IPS DF 4.7 (cell line): ENCODE measurements around the gene TMEM178A.

Experiments
- DNase-seq: peaks from one replicate; pipeline ENCODE4 v3.0.0-alpha.2; 2013; ENCODE audit warnings: low spot score; ENCODE audit errors: extremely low read depth

TMEM178A gene

DNA sequence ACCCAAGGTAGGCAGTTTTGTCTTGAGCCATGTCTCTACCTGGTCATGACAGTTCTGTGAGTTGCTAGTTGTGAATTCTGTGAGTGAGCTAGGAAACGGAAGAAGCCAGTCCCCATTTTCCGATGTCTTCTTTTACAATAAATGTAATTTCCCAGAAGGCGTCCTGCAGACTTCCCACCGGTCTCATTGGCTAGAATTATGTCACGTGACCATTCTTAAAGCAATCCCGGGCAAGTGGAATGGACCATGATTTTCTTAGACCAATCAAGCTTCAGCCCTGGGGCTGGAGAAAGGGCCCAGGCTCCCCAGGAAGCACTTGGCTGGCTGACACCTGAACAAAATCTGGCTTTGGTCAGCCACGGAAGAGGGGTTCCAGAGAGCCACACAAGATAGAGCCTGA is 10.6 kb downstream of the TMEM178A start:
- DNase-seq, result no peak

DNA sequence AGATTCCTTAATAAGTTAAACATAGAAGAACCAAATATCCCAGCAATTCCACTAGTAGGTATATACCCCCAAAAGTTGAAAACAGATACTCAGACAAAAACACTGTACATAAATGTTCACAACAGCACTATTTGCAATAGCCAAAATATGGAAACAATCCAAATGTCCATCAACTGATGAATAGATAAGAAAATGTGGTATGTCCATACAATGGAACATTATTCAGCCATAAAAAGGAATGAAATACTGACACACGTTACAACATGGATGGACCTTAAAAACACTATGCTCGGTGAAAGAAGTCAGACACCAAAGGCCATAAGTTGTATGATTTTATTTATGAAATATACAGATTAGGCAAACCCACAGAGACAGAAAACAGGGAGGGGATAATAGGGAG is 12.5 kb downstream of the TMEM178A start:
- no peak for DNase-seq

DNA sequence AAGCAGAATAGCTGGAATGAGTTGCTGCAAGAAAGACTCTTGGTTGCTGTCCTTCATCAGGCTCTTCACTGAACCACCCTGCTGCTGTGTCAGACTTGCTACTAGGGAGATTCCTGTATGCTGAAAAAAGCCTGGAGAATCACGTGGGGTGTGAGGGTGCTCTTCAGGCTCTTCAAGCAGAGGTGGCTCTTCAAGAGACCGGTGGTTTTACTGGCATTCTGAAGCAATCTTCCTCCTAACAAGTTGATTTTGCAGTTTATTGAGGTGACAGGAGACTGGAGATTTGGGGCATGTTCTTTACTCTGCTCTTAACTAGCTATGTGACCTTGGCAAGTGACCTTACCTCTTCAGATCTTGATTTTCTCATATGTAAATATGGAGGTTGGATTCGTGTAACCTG is 14.1 kb downstream of the TMEM178A start:
- no peak for DNase-seq

DNA sequence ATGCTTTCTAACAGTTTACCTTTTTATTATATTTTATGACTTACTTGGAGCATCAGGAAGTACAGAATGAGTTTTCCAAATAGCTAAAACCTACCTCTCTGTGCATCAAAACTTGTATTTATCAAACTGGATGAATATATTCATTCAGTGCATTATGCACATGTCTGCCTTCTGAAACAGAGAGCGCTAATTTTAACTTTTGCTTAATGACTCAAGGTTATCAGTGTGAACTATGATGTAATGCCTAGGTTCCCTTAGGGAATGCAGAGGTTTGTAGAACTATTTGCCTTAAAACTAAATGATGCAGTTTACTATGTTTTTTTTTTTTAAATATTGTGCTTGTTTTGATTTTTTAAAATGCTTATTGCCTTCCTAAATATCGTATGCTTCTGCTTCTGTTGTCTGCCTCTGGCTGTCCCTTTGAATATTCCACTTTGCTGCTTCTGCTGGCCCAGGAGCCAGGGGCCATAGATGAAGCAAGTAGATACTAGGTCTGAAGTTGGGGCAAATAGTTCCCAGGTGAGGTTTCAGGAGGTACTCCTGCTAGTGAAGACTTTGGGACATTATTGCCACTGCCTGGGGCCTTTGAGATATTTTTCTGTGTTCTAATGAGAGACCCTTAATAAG is 16.5 kb downstream of the TMEM178A start:
- DNase-seq, result no peak

DNA sequence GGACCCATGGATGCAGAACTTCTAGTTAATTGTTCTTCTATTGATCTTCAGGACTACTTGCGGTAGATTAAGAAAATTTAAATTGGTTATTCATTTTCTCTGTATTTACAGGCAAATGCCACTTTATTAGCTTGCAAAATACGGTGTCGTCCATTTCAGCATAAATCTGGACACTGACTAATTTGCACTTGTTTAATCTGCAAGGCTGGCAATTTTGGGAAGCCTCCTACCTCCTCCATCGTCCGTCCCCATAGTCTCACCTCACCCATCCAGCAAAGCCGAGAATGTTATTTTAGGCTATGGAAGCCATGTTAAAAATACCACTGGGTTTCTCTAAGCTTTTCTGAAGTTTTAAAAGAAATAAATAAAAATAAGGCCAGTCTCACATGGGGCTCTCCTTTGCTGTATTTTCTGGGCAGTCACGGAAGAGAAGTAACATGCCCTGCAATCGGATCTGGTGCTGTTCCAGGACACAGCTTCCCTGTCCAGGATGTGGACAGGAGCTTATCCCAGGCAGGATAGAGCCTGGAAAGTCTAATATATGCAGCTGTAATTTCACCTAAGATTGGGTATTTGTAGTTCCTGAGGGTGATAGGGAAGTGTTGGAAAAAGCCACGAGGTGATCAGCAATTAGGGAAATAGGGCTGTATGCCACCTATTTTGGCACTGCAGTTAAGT is 17.4 kb downstream of the TMEM178A start:
- DNase-seq, result no peak

DNA sequence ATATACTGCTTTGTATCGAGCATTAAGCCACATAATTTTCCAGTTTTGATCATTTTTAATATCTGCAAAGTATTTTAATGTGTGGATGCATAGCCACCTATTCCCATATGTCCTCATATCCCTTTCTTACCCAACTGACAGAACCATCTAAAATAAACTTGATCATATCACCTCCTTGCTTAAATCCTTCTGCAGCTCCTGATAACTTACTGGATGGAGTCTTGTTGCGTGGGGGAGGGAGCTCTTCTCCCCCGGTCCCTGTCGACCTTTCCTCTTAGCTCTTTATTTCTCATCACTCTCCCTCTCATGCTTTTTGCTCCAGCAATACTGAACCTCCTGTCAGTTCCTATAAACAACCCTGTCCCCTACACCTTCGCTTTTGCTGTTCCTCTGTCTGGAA is 18.7 kb downstream of the TMEM178A start:
- DNase-seq, result no peak

DNA sequence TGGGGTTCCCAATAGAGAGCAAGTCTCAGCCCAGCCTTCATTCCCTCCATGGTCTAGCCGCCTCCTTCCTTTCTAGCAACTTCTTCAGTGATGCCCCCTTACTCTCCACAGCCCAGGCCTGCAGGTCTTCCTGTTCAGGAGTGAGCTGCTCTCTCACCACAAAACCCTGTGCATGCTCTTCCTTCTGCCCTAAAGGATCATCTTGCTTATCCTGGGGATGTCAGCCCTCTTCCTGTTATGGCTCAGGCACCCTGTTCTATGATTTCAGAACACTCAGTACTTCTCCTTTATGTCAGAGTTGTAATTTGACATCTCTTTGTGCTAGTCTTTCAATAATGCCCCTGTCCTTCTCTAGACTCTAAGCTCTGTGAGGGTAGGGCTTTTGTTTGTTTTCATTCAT is 19.4 kb downstream of the TMEM178A start:
- DNase-seq, result no peak

DNA sequence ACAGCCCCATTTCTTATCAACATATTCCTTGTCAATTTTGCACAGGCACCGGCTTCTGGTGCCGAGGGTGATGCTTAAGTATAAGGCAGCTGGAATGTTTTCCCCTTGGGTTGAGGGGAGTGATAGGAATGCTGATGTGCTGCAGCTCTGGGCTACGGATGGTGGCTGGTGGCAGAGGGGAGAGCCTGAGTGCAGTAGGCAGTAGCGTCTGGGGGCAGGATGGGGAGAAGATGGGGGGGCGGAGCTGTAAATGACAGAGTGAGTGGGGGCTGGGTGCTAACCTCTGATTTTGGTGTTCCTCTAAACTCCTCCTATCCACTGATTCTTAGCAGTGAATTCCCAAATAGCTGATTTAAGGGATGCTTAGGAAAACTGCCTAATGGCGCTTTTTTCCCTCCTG is 20.7 kb downstream of the TMEM178A start:
- no peak for DNase-seq

DNA sequence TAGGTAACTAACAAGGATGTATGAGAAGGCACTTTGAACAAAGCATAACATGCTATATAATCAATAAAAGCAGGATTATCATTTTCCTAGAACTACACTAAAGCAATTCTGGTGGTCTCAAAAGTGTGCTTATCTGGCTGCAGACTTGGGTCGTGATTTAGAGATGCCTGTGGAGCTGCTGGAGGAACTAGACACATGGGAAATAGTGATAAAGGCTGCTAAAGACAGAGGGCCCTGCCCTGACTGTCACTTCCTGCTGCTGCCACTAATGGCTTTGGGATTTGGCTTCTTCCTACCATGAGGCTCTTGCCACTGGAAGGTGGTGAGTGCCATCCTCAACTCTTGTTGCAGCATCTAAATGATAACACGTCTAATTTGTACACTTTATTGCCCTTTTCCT is 22.5 kb downstream of the TMEM178A start:
- DNase-seq, result no peak

DNA sequence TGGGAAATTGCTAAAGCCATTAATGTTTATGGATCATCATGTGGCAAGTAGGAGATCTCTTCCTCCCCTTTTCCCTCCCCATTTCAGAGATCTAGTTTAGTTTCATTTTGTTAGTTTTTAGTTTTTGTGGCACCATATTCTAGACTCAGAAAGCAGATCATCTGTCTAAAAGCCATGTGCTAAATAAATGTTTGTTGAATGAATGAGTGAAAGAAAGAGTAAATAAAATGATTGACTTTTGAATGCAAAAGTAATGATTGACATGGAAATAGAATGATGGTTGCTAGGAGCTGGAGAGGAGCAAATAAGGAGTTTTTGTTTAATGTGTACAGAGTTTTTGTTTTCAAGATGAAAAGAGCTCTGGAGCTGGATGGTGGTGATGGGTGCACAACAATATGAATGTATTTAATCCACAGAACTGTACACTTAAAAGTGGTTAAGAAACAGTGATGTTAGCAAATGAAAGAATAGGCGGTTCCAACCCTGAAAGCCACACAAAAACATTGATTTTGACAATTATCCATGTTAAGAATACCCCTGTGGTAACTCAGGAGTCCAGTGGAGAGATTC is 23.6 kb downstream of the TMEM178A start:
- no peak for DNase-seq

DNA sequence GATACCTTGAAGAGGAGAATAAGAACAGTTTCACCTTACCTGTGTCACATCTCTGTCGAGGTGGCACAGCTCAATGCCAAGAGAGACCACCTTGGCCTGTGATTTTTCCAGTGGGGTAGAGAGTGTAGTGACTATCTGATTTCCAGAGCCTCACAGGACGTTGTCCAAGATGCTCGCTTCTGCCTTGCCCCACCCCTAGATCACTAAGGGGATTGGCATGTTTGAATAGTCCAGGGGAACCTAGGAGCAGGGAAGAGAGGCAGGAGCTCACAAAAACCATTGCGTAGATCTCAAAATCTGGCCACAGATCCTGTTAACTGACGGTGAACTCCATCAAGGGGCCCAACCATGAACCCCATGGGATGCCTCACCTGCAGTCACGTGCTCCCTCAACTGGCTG is 24.2 kb downstream of the TMEM178A start:
- no peak for DNase-seq

DNA sequence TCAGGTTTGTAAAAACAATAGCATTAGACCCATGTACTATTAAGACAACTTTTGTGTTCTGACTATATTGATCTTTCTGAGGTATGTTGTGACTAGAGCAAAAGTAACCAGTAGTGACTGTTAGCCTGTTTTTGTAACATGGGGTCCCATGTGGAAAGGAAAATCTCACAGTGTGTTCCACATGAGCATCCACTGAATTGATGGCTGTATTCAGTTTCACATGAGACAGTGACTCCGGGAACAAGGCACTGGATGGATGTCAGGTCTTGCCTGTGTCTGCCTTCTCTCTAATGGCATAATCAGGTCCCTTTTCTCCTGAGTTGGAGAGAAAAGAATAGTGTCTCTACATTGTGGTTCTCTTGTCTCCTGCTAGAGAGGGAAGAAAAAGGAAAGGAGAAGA is 27.5 kb downstream of the TMEM178A start:
- DNase-seq, result no peak

DNA sequence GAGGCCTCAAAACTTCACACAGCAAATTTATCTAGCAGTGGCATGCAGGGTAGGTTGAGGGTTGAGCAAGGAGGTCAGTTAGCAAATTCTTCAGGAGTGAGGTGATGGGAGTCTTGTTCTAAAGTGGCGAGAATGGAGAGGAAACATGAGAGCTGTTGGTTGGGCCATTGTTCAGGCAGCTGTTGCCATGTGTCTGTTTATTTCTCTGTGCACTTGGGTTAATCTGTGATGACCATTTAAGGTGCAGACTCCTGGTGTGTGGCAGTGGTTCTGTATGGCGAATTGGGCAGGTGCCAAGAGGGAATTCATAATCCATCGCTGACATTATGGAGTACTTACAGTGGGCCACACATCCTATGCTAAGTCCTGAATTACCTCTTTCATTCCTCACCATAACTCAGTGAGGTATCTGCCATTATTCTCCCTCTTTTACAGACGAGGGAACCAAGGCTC is 30.4 kb downstream of the TMEM178A start:
- DNase-seq, result no peak

DNA sequence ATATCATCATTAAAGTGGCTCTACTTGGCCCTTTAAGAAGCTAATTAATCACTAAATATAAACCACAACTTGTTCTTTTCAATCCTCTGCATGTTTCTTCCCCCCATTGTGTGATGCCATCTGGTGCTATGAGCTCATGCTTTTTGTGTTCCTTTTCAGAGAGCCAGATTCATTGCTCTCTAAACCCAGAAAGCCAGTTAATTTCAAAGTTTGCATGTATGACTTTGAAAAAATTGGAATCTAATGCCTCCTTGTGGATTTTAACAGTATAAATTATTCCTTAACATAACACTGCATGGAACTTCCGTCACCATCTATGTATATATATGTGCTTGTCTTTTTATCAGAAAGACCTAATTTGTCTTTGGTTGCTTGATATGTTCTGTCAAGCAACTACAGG is 31.1 kb downstream of the TMEM178A start:
- DNase-seq, result no peak

DNA sequence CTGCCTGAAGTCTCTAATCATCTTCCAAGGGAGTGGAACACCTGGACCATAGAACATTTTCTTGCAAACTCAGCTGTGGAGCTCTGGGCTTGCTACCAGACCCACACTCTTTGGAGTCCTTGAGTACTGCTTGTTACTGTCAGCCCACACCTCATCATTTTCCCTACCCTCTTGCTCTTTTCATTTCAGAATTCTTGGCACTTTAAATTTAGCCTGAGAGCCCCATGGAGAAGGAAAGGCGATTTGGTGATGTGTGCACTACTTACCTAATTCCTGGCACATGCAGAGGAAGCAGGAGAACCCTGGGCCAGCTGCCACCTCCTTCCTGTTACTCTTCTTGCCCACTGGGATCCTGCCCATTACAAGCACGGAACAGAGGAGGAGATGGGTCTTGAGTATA is 31.7 kb downstream of the TMEM178A start:
- DNase-seq, result no peak

DNA sequence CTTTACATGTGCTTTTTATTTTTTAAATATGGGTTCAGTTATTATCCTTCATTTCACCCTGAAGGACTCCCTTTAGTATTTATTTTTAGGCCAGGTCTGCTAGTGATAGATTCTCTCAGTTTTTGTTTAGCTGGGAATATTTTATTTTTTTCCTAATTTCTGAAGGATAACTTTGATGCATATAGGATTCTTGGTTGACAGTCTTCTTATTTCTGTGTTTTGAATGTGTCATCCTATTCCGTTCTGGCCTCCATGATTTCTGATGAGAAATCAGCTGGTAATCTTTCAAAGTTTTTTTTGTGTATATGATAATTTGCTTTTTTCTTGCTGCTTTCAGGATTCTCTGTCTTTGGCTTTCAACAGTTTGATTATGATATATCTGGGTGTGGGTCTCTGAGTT is 35.4 kb downstream of the TMEM178A start:
- DNase-seq, result no peak

DNA sequence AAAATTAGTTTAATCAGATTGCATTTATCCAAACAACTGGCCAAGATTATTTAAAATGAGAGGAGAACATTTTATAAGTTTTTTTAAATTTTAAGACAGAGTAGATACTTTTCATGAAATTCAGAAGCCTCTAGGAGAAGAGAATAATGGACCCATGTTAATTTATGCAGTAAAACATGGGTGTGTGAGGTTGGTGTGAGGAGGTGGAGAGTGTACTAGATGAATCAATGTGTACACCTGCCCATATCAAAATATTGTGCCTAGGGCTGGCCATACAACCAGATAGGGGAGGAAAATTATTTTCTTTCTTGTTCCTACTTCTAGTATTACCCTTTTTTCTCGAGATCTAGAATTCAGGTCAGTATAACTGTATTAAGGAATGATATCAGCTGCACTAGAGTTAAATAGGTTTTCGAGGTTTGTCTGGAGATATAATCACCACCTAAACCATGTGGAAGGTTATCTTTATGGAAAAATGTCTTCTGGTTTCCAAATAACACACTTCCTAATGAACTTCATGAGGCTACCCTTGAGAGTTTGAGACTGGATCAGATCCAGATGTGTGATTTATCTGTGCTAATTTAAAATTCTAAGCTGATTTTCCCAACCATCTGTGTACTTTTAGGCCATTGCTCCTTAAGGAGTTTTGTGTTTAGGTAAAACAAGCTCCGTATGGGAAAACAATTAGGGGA is 37.6 kb downstream of the TMEM178A start:
- no peak for DNase-seq

DNA sequence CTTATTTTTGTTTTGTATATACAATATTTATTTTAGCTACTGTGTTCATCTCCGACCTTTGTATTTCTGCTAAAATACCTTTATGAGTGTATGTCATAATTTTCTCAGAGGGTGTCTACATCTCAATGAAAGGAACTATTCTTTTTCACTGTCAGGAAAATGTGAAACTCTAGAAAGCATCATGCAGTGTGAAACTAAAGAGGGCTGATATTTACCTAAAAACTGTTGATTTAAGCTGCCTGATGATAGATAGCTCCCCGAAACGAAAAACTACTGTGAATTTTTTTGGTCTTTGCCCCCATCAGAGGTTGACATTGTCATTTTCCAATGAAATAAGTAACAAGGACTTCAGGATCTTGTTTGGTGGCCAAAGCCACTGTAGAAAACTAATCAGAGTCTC is 38.8 kb downstream of the TMEM178A start:
- DNase-seq, result no peak

DNA sequence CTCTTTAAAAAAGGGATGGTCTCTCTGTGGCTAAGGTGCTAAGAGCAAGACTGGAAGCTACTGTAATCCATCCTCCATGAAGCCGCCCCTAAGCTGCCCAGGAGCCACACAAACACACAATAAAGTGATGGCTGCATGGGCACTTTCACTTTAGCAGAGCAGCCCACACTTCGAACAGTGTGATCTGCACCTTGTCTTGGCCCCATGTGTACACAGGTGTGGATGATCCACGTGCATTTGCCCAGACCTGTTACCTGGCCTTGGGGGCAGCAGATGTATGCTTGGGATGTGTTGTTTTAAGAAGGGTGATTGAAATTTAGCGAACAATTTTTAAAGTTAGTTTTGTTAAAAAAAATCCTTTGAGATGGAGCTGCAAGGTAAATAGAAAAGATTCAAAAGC is 39.9 kb downstream of the TMEM178A start:
- DNase-seq, result no peak

DNA sequence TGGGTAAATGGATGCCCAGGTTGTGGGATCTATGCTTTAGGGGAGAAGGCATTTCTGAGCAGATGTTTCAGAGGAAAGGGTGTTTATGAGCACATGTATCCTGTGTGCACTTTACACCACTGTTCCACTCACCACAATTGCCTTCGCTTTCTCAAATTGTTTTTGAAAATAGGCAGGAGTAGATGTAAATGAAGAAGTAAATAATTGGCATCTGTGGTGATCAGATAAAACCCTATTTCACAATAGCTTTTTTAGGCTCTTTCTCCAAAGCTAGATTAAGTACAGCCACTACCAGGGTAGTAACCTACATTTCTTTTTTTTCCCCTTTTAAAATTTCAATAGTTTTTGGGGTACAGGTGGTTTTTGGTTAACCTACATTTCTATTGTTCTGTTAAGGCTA is 40.6 kb downstream of the TMEM178A start:
- DNase-seq, result no peak

DNA sequence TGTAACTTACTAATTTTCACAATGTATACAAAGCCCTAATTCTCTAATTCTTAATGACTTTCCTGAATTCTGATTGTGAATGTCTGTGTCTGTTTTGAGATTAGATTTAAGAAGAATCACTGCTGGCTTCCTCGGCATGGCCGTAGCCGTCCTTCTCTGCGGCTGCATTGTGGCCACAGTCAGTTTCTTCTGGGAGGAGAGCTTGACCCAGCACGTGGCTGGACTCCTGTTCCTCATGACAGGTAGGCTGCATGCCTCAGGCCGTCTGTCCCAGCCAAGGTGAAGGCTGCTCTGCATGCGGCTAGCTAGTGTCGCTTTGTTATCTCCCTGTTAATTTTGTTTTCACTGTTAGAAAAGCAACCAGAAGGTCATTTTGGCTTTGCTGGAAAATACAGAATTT is 41.2 kb downstream of the TMEM178A start:
- no peak for DNase-seq

DNA sequence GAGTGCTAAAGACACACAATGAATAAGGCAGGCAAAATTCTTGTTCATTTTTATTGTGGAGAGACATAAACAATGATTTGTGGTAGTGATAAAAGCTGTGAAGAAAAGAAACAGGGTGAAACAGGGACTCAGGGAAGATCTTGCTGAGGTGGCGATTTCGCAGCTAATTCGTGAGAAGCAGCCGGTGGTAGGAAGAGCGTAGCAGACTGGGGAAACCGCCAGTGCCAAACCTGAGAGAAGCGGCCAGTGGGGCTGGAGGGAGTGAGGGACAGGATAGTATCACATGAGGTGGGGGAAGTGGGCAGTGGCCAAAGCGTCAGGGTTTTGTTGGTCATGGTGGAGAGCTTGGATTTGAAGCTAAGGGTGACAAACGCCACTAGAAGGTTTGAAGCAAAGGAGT is 42.3 kb downstream of the TMEM178A start:
- DNase-seq, result no peak

DNA sequence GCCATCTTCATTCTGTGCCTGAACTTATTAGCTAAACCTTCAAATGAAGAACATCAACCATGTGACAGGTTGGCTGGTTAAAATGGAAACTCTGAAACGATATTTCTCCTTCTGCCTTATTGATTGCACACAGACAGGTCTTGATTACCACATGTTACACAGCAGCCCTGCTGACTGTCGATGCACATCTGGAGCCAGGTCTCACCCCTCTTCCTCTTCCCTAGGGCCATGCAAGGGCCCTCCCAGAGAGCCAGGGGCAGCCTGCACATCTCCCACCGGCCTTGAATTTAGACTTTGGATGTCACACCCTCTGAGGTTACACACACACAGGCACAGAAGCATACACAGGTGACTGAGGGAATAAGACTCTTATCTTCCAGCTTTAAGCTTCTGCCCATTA is 45.1 kb downstream of the TMEM178A start:
- DNase-seq, result no peak
